Measurements from ENCODE around the gene NTM. TPM values are rescaled to one million over a fixed set of nuclear protein-coding genes. Genes with fewer than 3 reads are reported as not detected.

Gene NTM
- total RNA-seq, 1 donor from 2014 or later = 158 TPM

DNA sequence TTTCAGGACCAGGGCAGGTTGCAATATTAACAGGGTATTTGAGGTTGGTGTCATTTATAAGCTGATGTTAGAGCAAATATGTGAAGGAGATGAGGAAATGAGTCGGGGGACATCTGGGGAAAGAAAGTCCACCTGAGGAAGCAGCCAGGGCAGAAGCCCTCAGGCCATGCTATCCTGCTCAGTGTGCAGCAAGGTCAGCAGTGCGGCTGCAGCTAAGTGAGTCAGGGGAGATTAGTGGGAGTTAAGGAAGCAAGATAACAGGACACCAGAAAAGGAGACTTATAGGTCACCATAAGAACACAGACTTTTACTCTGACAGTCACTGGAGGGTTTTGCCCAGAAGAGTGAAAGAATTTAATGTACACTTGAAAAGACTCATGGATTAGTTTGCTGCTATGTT, 468.9 kb downstream of the NTM start:
- DNase-seq = no peak

GRCh38 chr11:131840545-131840944, 470.1 kb downstream of the NTM start:
- DNase-seq = no peak

GRCh38 chr11:131841028-131841427, 470.6 kb downstream of the NTM start:
- no peak for DNase-seq

DNA sequence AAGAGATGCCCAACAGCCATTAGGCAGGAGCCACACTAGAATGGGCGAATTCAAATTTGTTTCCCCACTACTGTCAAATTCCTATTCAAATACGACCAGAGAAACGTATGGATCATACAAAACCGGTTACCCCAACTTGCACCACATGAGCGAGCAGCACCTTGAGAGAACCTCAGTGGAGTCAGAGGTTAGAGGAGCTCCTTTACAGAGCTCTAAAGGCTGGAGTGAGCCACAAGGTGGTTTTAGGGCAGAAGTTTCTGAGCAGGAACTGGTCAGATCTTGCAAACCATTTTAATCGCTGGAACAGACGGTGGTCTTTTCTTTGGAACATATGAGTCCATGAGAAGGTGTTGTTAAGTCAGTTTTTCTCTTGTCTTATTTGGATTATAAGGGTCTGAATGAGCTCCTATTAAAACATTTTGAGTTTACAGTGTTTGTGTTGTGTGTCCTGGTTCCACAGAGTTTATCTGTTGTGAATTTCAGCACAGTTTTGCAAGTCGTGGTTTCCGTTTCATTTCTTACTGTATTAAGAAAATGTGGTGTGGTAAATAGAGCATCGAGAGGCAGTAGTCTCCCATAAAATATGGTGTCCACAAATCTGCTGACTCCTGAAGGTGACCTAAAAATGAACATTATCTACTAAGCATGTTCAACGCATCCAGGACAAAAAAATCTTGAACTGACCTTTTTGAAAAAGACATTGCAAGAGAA, 471.7 kb downstream of the NTM start:
- DNase-seq = no peak

DNA sequence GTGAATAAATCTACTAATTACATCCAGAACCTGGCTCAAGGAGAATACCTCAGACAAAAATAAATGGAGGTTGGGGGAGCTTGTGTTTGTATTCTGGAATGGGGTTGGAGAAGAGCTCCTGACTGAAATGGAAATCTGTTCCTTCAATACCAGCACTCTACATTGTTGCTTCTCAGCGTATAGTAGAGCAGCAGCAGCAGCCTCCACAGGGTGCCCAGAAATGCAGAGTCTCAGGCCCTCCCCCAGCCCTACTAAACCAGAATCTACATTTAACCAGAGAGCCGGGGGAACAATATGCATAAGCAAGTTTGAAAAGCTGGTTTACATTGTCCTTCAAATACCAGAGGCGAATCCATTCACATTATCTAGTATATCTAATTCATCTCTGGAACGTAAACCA, 474.8 kb downstream of the NTM start:
- no peak for DNase-seq

DNA sequence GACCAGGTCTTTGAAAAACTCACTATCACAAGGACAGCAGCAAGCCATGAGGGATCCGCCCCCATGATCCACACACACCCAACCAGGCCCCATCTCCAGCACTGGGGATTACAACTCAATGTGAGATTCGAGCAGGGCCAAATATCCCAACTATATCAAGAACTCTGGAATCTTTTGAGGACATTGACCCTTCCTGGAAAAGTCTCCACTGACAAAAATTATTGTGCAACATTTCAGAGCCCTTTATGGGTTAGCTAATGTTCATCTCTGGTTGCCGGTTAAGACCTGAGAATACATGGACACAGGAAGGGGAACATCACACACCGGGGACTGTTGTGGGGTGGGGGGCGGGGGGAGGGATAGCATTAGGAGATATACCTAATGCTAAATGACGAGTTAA, 479.1 kb downstream of the NTM start:
- DNase-seq = no peak

DNA sequence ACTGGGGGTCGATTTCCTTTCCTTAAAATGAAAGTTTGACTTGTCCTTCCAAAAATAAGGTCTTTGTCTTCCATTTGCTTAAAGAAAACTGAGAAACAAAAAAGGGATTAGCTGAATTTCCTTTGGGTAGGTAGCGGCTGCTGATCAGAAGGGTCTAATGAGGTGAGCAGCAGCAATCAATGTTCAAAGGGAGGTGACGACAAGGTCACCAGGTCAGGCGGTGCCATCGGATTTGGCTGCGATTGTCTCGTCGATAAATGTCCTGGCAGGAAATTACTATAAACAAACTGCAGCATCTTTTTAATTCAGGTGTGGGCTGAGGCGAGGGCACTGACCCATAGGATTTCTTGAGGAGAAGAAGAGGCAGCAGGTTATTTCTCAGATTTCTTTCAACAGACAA, 480.1 kb downstream of the NTM start:
- no peak for DNase-seq

DNA sequence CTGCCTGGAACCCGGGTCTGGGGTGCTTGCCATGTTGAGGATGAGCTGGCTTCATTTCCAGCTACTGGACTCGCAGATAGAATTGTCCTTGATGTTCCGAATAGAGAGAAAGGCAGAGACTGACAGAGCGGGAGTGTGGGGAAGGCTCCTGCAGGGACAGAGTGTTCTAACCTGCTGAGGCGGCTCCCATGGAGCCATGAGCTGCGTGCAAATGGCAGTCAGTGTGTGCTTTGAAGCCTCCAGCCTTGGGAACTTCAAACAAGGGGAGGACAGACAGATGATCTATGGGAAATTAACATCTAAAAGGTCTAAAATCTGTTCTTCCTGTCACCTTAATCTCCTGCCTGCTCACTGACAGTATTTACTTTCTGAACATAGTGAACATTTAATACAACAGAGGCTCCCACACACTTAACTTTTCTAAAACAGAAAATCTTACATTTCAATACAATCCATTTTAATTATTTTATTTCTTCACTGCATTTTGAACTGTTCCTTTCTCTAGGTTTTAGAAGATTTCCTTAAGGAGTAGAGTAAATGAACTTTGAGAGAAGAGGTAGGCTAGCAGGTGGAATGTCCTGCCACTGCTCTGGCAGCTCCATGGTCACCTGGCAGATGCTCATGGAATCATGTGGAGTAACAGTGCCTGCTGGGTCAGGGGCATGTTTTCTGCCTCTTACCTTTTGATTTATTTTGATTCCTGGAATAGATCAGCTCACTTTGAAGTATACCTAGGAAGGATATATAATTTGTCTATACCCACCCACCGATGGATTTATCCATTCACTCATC, 481.7 kb downstream of the NTM start:
- DNase-seq = no peak

DNA sequence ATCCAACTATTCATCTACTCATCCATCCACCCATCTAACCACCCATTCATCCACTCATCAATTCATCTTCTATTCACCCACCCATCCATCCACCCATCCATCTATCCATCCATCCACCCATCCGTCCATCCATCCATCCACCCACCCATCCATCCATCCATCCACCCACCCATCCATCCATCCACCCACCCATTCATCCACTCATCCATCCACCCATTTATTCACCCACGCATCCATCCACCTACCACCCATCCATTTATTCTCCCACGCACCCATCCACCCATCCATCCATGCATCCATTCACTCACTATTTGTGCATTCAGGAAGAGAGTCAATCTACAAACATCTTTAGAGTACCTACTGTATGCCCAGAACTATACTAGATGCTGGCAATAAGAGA, 482.3 kb downstream of the NTM start:
- no peak for DNase-seq

DNA sequence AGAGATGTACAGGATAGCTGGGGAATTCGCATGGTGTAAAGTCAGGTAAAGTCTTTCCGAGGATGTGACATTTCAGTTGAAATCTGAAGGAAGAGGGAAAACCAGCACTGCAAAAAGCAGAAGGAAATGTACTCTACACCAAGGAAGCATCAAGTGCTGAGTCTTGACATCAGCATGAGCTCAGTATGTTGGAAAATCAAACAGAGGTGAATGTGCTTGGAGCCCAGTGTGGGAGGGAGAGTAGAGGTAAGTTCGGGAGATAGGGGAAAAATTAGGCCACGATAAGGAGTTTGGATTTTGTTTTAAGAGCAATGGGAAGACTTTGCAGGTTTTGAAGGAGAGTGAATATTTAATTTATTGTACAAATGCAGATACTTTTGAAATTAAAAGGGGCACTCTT, 484.0 kb downstream of the NTM start:
- DNase-seq = no peak

DNA sequence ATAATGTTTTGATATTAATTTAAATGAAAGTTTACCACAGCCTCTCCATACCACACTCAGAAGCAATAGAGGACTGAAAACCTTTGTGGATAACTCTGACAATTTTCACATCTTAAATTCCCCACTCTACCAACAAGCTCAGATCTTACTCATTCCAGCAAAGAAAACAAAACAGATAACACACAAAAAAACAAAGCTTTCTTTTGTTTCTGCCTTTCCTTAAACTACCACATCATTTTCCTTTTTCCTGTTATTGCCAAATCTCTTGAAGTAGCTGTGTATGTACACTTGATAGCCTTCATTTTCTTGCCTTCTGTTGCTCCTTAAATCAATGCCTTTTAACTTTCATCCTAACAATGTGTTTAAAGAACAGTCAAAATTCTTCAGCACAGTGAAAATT, 484.9 kb downstream of the NTM start:
- DNase-seq = no peak

- DNase-seq = no peak
Observed at GRCh38 chr11:131857246-131857645, 486.8 kb downstream of the NTM start.

- no peak for DNase-seq
Observed at GRCh38 chr11:131858505-131858904, 488.1 kb downstream of the NTM start.

- no peak for DNase-seq
Observed at GRCh38 chr11:131859538-131860210, 489.3 kb downstream of the NTM start.

- no peak for DNase-seq
Observed at GRCh38 chr11:131864228-131864627, 493.8 kb downstream of the NTM start.

- DNase-seq = no peak
Observed at GRCh38 chr11:131865860-131866259, 495.4 kb downstream of the NTM start.

DNA sequence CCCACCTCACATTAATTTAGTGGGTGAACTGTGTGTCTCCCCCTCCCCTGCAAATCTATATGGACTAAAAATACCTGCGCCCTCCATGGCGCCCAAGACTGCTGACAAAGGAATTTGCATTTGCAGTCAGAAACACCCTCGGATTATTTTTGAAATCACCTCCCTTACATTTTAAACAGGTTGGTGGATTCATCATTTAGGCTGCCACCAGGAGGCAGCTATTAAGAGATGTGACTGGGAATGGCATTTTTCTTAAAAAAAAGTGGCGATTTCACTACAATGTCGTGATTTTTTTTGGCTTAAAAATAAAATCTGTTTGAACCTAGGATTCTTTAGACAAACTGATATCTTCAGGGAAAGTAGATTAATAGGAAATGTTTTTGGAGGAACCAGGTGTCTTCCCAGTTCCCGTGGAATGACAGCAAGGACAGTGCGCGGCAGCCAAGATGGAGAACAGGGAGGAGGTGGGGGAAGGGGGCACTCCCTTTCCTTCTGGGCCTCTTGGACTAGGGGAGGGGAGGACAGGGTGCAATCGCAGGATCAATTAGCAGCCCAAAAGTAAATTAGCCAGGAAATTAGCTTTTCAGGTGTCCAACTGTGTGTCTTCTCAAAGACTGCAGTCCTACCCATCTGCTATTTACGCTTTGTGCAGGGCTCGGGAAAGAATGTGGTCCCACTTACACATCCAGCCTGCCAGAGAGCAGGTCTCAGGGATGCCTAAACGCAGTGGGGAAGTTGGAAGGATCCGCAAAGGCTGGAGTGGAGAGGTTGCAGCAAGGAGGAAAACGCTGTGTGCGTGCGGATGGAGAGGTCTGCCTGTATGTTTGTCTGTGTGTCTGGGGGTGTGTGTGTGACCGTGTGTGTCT, 496.4 kb downstream of the NTM start:
- no peak for DNase-seq

DNA sequence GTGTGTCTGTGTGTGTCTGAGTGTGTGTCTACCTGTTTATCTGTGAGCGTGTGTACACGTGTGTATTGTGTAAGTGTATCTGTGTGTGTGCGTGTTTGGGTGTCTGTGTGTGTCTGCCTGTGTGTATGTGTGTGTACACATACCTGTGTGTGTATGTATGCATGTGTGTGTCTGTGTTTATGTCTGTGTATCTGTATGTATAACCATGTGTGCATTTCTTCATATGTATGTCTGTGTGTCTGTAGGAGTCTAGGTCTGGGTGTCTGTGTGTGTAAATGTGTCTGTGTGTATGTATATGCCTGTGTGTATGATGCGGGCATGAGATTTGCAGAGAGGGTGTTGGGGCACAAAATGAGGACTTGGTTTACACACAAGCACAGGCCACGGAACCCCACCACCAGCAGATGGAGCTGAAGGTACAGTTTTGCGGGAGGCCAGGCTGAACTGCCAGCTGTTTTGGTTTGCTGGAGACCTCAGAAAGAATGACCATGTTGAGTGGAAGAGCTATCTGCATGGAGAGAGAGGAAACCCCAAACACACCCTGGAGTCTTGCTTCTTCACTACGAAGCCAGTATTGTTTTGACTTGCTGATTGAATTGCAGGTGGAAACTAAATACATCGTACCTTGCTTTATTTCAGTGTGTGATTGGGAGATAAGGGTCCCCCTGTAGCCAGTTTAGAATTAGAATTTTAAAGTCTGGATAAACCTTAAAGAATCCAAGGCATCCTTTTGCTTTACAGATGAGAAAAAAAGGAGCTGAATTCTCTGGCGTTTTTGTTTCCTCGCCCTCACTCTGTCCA, 497.2 kb downstream of the NTM start:
- peak; percentile 66 for DNase-seq

GRCh38 chr11:131868629-131869507, 498.5 kb downstream of the NTM start:
- DNase-seq = no peak

- DNase-seq = no peak
Observed at GRCh38 chr11:131870305-131870704, 499.9 kb downstream of the NTM start.

DNA sequence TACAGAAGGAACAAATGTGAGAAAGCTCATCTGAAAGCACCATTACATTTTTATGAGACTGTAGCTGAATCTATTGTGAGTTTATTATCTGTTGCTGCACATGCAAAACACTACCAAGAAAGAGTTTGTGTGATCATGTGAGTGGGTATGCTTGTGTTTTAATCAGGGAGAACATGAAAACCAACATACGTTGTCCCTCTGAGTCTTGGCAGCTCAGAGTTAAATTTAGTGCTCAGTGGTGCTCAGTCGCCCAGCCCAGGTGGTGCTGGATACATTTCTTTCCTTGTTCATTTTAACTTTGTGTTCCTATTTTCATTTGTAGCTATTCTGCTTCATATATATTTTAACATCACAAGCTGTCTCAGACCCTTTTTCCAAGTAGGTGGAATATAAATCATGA, 500.6 kb downstream of the NTM start:
- no peak for DNase-seq

All from occipital lobe (tissue), 2 donors.